Measurements from ENCODE around the gene SPACDR. TPM values are rescaled to one million over a fixed set of nuclear protein-coding genes. Genes with fewer than 3 reads are reported as not detected.

The SPACDR gene, protein sequence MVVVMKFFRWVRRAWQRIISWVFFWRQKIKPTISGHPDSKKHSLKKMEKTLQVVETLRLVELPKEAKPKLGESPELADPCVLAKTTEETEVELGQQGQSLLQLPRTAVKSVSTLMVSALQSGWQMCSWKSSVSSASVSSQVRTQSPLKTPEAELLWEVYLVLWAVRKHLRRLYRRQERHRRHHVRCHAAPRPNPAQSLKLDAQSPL
- 0.45 TPM for polyA plus RNA-seq (2012; ENCODE audit: insufficient read depth, insufficient read length, low read depth)

DNA sequence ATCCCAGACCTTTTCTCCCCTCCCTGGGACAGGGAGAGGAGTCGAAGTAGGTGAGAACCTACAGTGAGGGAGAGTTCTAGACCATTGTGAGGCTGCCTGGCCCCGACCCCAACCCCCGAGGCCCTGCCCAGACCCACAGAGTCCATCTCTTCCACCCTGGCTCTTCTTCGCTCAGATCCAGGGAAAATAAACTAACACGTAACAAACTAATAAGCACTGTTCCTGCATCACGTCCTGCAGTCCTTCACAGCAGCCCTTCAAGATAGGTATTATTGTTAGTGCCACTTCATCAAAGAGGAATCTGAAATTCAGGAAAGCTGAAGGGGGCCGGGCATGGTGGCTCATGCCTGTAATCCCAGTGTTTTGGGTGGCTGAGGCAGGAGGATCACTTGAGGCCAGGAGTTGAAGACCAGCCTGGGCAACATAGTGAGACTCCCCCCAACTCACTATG lies at the start of gene SPACDR:
SPACDR (minus strand) TSS at position 51 of the 451 bp plus-strand sequence. CDS start 235 bp downstream, outside the sequence.
- H3K36me3 ChIP-seq, result no peaks in the 10 kb centered on the region
- H3K4me1 ChIP-seq, result no peaks in the 10 kb centered on the region
- TF ChIP-seq, protein P1, sequence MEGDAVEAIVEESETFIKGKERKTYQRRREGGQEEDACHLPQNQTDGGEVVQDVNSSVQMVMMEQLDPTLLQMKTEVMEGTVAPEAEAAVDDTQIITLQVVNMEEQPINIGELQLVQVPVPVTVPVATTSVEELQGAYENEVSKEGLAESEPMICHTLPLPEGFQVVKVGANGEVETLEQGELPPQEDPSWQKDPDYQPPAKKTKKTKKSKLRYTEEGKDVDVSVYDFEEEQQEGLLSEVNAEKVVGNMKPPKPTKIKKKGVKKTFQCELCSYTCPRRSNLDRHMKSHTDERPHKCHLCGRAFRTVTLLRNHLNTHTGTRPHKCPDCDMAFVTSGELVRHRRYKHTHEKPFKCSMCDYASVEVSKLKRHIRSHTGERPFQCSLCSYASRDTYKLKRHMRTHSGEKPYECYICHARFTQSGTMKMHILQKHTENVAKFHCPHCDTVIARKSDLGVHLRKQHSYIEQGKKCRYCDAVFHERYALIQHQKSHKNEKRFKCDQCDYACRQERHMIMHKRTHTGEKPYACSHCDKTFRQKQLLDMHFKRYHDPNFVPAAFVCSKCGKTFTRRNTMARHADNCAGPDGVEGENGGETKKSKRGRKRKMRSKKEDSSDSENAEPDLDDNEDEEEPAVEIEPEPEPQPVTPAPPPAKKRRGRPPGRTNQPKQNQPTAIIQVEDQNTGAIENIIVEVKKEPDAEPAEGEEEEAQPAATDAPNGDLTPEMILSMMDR (IDR thresholded peaks at IDR 0.05; ENCODE audit: low read depth, low read length), result no peak
- no peaks in the 10 kb centered on the region for H3K9me3 ChIP-seq
- H3K4me3 ChIP-seq (ENCODE audit: low read depth, low read length), result no peak within 1 kb of the TSS
- no peak for DNase-seq
- H3K27me3 ChIP-seq, result no peaks in the 10 kb centered on the region

DNA sequence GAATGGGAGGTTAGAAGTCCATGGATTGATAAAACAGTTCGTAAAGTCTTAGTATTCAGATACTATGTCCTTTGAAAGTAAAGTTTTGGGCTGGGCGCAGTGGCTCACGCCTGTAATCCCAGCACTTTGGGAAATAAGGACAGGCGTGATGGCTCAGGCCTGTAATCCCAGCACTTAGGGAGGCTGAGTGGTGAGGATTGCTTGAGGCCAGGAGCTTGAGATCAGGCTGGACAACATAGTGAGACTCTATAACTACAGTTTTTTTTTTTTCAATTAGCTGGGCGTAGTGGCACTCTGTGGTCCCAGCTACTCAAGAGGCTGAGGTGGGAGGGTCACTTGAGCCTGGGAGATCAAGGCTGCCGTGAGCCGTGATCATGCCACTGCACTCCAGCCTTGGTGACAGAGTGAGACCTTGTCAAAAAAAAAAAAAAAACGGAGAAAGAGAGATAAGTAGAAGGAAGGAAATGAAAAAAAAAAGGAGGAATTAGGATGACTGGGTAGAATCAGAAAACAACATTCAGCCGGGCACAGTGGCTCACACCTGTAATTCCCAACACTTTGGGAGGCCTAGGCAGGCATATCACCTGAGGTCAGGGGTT lies 49.3 kb upstream of the SPACDR start:
- Histone ChIP-seq H3K4me3 (ENCODE audit: low read depth, low read length) (no peak overlapping the region), H3K9me3 (no peaks in the 10 kb centered on the region), H3K4me1 (no peaks in the 10 kb centered on the region; the same call in 1 of the 2 replicates), H3K27me3 (no peaks in the 10 kb centered on the region), H3K36me3 (no peaks in the 10 kb centered on the region)
- no peak for DNase-seq
- TF ChIP-seq, protein P1 (IDR thresholded peaks at IDR 0.05; ENCODE audit: low read depth, low read length), result no peak

DNA sequence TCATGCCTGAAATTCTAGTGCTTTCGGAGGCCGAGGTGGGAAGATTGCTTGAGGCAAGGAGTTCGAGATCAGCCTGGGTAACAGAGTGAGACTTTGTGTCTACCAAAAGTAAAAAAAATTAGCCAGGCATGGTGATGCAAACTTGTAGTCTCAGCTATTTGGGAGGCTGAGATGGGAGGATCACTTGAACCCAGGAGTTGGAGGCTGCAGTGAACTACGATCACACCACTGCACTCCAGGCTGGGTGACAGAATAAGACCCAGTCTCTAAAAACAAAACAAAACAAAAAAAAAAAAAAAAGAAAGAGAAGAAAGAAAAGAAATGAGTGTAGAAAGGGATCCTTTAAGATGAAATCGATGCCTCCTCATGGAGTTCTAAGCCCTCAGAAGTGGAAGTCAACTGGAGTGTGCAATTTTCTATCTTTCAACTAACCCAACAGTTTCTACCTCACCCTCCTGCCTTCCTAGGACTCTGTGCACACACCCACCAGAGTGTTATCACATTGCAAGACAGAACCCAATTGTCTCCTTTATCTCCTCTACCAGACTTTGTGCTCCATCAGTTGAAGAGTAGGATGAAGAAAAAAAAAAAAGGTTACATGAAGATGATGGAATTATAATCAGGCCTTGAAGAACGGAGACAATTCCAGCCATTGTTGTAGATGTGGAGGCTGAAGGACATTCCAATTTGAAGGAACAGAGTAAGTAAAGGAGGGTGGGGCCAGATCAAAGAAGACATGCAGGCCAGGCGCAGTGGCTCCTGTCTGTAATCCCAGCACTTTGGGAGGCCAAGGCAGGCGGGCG lies 46.6 kb upstream of the SPACDR start:
- H3K36me3 ChIP-seq, result no peaks in the 10 kb centered on the region
- TF ChIP-seq, protein P1 (IDR thresholded peaks at IDR 0.05; ENCODE audit: low read depth, low read length), result no peak
- no peaks in the 10 kb centered on the region for H3K27me3 ChIP-seq
- no peak overlapping the region for H3K4me3 ChIP-seq (ENCODE audit: low read depth, low read length)
- no peak for DNase-seq
- H3K4me1 ChIP-seq, result no peaks in the 10 kb centered on the region; the same call in 1 of the 2 replicates
- H3K9me3 ChIP-seq, result no peaks in the 10 kb centered on the region

DNA sequence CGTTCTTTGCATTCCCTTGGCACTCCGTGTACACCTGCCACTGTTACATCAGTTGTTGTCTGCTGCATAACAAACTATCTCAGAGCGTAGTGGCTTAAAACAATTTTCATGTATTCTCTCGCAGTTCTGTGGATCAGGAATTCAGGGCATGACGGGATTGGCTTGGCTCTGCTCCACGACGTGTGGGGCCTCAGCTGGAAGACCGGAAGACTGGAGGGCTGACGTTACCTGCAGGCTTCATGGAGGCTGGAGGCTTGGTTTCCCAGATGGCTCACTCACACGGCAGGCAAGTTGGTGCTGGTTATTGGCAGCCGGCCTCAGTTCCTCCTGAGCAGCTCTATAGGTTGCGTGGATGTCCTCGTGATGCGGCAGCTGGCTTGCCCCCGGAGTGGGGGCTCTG lies 45.2 kb upstream of the SPACDR start:
- DNase-seq, result no peak
- no peaks in the 10 kb centered on the region for H3K4me1 ChIP-seq
- H3K9me3 ChIP-seq, result no peaks in the 10 kb centered on the region
- no peak overlapping the region for H3K4me3 ChIP-seq (ENCODE audit: low read depth, low read length)
- H3K36me3 ChIP-seq, result no peaks in the 10 kb centered on the region
- TF ChIP-seq, protein P1 (IDR thresholded peaks at IDR 0.05; ENCODE audit: low read depth, low read length), result no peak
- no peaks in the 10 kb centered on the region for H3K27me3 ChIP-seq

DNA sequence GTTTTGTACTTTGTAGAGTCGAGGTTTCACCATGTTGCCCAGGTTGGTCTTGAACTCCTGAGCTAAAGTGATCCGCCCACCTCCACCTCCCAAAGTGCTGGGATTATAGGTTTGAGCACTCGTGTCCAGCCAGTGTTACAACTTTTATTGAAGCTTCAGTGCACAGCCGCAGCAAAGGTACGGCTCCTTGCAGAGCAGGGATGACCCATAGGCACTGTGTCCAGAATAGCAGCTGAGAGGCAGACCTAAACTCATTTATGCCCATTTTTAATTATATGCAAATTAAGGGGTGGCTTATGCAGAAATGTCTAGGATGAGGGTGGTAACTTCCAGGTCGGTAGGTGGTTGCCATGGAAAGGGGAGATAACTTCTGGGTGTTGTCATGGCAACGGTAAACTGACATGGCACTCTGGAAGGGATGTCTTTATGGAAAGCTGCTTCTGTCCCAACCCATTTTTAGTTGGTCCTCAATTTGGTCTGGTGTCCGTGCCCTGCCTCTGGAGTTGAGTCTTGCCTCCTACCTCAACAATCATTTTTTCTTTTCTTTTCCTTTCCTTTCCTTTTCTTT lies 42.4 kb upstream of the SPACDR start:
- Histone ChIP-seq H3K4me1 (no peaks in the 10 kb centered on the region), H3K9me3 (no peaks in the 10 kb centered on the region), H3K4me3 (ENCODE audit: low read depth, low read length) (no peak overlapping the region), H3K36me3 (no peaks in the 10 kb centered on the region), H3K27me3 (no peaks in the 10 kb centered on the region)
- TF ChIP-seq, protein P1 (IDR thresholded peaks at IDR 0.05; ENCODE audit: low read depth, low read length), result no peak
- DNase-seq, result no peak

All from BE2C (cell line).